T-helper 1 cell treated with Interleukin-12 subunit alpha and Interleukin-12 subunit beta and Interleukin-4 antibody, amounts not matched to agents 30 ng/mL and 1 ng/mL, for 36 hours (primary cell): Measurements from ENCODE around the gene ULK4. TPM values are rescaled to one million over a fixed set of nuclear protein-coding genes. Genes with fewer than 3 reads are reported as not detected.
"Not testable (repeated sequence)": the region's sequence is repeated elsewhere in the genome, so short reads cannot be mapped to it uniquely, and the experiment has no call there.

ENCODE experiments used
- intact Hi-C: fragments of 100-400 bp; cut with micrococcal nuclease; formaldehyde crosslinking; loops from one replicate; pipeline ENCODE4 v1.15.1; 2024
- total RNA-seq: library from RNA; stranded (reverse); gene quantifications from 2 replicates; pipeline ENCODE4 v1.2.3, GENCODE V29; 2022

The ULK4 gene
- total RNA-seq, 1 donor from 2014 or later, result 9.9 TPM

- intact Hi-C loops, result no loop called here
These were observed 192.8 kb downstream of the ULK4 start for GRCh38 chr3:41769106-41769505.

- intact Hi-C loops, result no loop called here
These were observed 193.5 kb downstream of the ULK4 start for GRCh38 chr3:41768363-41768762.

GRCh38 chr3:41762867-41763266, 199.0 kb downstream of the ULK4 start:
- intact Hi-C loops, result not testable (repeated sequence)

- intact Hi-C loops, result no loop called here
These were observed 208.3 kb downstream of the ULK4 start for GRCh38 chr3:41753651-41754050.

GRCh38 chr3:41751597-41751996, 210.3 kb downstream of the ULK4 start:
- intact Hi-C loops, result no loop called here

GRCh38 chr3:41749988-41750387, 211.9 kb downstream of the ULK4 start:
- intact Hi-C loops, result no loop called here

GRCh38 chr3:41746215-41746614, 215.7 kb downstream of the ULK4 start:
- intact Hi-C loops, result no loop called here

- intact Hi-C loops, result no loop called here
These were observed 219.8 kb downstream of the ULK4 start for GRCh38 chr3:41742121-41742520.

GRCh38 chr3:41740374-41740886, 221.5 kb downstream of the ULK4 start:
- intact Hi-C loops, result no loop called here

GRCh38 chr3:41726891-41727290, 235.0 kb downstream of the ULK4 start:
- intact Hi-C loops, result no loop called here

- intact Hi-C loops, result no loop called here
These were observed 244.3 kb downstream of the ULK4 start for GRCh38 chr3:41717641-41718040.

GRCh38 chr3:41716471-41716870, 245.4 kb downstream of the ULK4 start:
- intact Hi-C loops, result no loop called here

GRCh38 chr3:41715376-41715775, 246.5 kb downstream of the ULK4 start:
- intact Hi-C loops, result no loop called here

GRCh38 chr3:41711651-41712050, 250.3 kb downstream of the ULK4 start:
- intact Hi-C loops, result no loop called here

GRCh38 chr3:41710646-41711388, 251.1 kb downstream of the ULK4 start:
- intact Hi-C loops, result no loop called here

- intact Hi-C loops, result not testable (repeated sequence)
These were observed 252.7 kb downstream of the ULK4 start for GRCh38 chr3:41709213-41709612.

GRCh38 chr3:41708176-41708575, 253.7 kb downstream of the ULK4 start:
- intact Hi-C loops, result no loop called here

- intact Hi-C loops, result no loop called here
These were observed 256.0 kb downstream of the ULK4 start for GRCh38 chr3:41705893-41706292.

GRCh38 chr3:41701191-41701698, 260.7 kb downstream of the ULK4 start:
- intact Hi-C loops, result no loop called here

- intact Hi-C loops, result no loop called here
These were observed 261.7 kb downstream of the ULK4 start for GRCh38 chr3:41700155-41700554.

GRCh38 chr3:41698898-41699297, 263.0 kb downstream of the ULK4 start:
- intact Hi-C loops, result no loop called here

- intact Hi-C loops, result no loop called here
These were observed 264.2 kb downstream of the ULK4 start for GRCh38 chr3:41697702-41698101.

GRCh38 chr3:41695806-41696205, 266.1 kb downstream of the ULK4 start:
- intact Hi-C loops, result not testable (repeated sequence)
